ENCODE results near the gene CDYL2. TPM values are rescaled to one million over a fixed set of nuclear protein-coding genes. Genes with fewer than 3 reads are reported as not detected.

CDYL2 gene
- total RNA-seq, 1 donor from 2014 or later: 19.9 TPM

DNA sequence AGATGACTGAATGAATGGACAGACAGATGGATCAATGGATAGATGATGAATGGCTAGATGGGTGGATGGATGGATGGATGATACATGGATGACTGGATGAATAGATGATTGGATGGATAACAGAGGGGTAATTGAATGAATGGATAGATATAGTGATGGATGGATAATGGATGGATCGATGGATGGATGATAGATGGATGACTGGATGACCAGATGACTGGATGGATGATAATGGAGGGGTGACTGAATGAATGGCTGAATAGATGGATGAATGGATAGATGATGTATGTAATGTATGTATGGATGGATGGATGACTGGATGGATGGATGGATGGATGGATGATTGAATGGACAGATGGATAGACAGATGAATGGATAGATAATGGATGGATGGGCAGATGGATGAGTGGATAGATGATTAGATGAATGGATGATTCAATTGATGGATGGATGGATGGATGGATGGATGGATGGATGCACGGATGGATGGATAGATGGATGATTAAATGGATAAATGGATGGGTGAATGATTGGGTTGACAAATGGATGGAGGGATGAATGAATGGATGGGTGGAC lies 87.7 kb downstream of the CDYL2 start:
- TF ChIP-seq, protein P1, sequence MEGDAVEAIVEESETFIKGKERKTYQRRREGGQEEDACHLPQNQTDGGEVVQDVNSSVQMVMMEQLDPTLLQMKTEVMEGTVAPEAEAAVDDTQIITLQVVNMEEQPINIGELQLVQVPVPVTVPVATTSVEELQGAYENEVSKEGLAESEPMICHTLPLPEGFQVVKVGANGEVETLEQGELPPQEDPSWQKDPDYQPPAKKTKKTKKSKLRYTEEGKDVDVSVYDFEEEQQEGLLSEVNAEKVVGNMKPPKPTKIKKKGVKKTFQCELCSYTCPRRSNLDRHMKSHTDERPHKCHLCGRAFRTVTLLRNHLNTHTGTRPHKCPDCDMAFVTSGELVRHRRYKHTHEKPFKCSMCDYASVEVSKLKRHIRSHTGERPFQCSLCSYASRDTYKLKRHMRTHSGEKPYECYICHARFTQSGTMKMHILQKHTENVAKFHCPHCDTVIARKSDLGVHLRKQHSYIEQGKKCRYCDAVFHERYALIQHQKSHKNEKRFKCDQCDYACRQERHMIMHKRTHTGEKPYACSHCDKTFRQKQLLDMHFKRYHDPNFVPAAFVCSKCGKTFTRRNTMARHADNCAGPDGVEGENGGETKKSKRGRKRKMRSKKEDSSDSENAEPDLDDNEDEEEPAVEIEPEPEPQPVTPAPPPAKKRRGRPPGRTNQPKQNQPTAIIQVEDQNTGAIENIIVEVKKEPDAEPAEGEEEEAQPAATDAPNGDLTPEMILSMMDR (IDR thresholded peaks at IDR 0.05; ENCODE audit: unreplicated experiment): no peak

DNA sequence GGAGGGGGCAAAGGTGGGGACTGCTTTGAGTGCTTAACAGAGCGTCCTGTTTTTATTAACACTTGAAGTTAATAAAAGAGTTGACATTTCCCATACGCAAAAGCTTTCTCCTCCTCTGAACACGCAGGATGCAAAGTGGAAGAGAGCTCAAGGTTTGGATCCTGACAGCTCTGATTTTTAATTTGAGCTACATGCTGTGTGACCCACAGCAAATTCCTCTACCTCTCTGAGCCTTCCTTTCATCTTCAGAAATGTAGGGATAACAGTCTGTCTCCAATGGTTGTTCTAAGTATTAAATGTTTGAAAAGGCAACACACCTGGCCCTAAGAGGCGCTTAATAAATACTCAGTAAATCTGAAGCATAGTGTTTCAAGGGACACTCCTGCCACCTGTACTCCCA lies 93.0 kb downstream of the CDYL2 start:
- TF ChIP-seq, protein P1 (IDR thresholded peaks at IDR 0.05; ENCODE audit: unreplicated experiment): no peak
- Mint-ChIP-seq H3K27ac (no peak overlapping the region), H3K36me3 (ENCODE audit: insufficient read depth) (peaks cover 1% of the 10 kb centered on the region), H3K9me3 (ENCODE audit: low read depth) (peaks cover 1% of the 10 kb centered on the region), H3K4me3 (ENCODE audit: low read depth) (no peak overlapping the region), H3K27me3 (no peaks in the 10 kb centered on the region), H3K4me1 (ENCODE audit: low read depth) (no peaks in the 10 kb centered on the region)
- no peak for DNase-seq (ENCODE audit: low spot score, unreplicated experiment)

More for the DNA sequence above, 87.7 kb downstream of the CDYL2 start:
- Mint-ChIP-seq H3K4me3 (ENCODE audit: low read depth) (no peak overlapping the region), H3K4me1 (ENCODE audit: low read depth) (peaks cover 3% of the 10 kb centered on the region), H3K9me3 (ENCODE audit: low read depth) (no peaks in the 10 kb centered on the region), H3K36me3 (ENCODE audit: insufficient read depth) (no peaks in the 10 kb centered on the region), H3K27me3 (no peaks in the 10 kb centered on the region), H3K27ac (no peak overlapping the region)
- no peak for DNase-seq (ENCODE audit: low spot score, unreplicated experiment)

DNA sequence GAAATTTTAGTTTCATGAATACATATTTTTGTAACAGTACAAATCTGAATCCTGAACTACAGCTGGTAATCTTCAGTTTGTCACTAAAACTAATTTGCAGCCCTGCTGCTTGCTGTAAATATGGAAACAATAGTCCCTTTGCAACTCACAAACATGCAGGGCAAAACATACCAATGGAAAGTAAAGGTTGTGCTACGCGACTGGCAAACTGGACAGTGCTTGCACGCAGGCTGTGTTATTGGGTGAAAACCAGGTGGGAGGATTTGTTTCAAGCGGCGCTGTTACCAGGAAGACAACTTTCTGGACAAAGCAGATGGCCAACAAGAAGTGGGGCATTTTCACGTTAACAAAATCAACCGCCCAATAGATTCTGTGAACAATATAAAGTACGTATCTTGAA lies 93.5 kb downstream of the CDYL2 start:
- H3K4me1 Mint-ChIP-seq (ENCODE audit: low read depth): no peaks in the 10 kb centered on the region
- DNase-seq (ENCODE audit: low spot score, unreplicated experiment): no peak
- H3K9me3 Mint-ChIP-seq (ENCODE audit: low read depth): peaks cover 5% of the 10 kb centered on the region
- H3K36me3 Mint-ChIP-seq (ENCODE audit: insufficient read depth): peaks cover 1% of the 10 kb centered on the region
- H3K27me3 Mint-ChIP-seq: no peaks in the 10 kb centered on the region
- H3K4me3 Mint-ChIP-seq (ENCODE audit: low read depth): no peak overlapping the region
- no peak overlapping the region for H3K27ac Mint-ChIP-seq
- TF ChIP-seq, protein P1 (IDR thresholded peaks at IDR 0.05; ENCODE audit: unreplicated experiment): no peak

DNA sequence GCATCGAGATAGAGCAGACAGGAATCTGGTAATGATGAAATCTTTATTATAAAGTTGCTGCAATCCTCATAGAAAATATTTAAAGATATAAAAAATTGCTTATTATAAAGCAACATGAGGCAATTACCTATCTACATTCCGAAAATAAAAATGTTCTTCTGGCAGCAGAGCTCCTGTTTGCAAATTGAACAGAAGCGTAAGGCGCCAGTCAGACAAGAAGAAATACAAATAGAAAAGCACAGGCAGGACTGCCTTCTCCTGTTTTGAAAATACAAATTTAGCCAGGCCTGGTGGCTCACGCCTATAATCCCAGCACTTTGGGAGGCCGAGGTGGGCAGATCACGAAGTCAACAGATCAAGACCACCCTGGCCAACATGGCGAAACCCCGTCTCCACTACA lies 95.6 kb downstream of the CDYL2 start:
- H3K27ac Mint-ChIP-seq: no peak overlapping the region
- no peaks in the 10 kb centered on the region for H3K27me3 Mint-ChIP-seq
- H3K4me3 Mint-ChIP-seq (ENCODE audit: low read depth): no peak overlapping the region
- no peak for DNase-seq (ENCODE audit: low spot score, unreplicated experiment)
- peaks cover 1% of the 10 kb centered on the region for H3K36me3 Mint-ChIP-seq (ENCODE audit: insufficient read depth)
- peaks cover 10% of the 10 kb centered on the region for H3K9me3 Mint-ChIP-seq (ENCODE audit: low read depth)
- TF ChIP-seq, protein P1 (IDR thresholded peaks at IDR 0.05; ENCODE audit: unreplicated experiment): no peak
- no peaks in the 10 kb centered on the region for H3K4me1 Mint-ChIP-seq (ENCODE audit: low read depth)

DNA sequence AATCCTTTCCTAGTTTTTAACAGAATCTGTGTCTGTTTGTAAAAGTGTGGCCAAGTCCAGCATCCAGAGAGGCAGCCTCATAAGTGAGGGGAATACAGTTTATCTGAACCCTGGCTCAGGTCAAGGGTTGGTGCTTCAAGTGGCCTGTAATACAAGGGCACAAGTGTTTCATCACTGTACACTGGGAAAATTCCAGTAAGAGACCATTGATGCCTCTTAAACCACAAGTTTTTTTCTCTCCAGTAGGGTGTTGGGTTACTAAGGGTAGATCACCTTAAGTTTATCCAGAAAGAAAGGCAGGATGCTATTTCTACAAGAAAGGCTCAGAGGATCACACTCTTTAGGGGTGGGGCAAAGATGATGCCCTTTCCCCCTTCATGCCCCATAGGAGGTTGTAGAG lies 96.7 kb downstream of the CDYL2 start:
- no peak for DNase-seq (ENCODE audit: low spot score, unreplicated experiment)
- Mint-ChIP-seq H3K27ac (no peak overlapping the region), H3K27me3 (no peaks in the 10 kb centered on the region), H3K4me1 (ENCODE audit: low read depth) (peaks cover 2% of the 10 kb centered on the region), H3K36me3 (ENCODE audit: insufficient read depth) (peaks cover 1% of the 10 kb centered on the region), H3K9me3 (ENCODE audit: low read depth) (peaks cover 10% of the 10 kb centered on the region), H3K4me3 (ENCODE audit: low read depth) (no peak overlapping the region)
- TF ChIP-seq, protein P1 (IDR thresholded peaks at IDR 0.05; ENCODE audit: unreplicated experiment): no peak
